DOHH2 (cell line): ENCODE data around the gene GPR160.

Experiments used
- H3F3A ChIP-seq: fragments of 200-600 bp; sonication (generic), shearing (Covaris generic); 2 replicates; pipeline ENCODE4 v1.6.0; 2016; ENCODE audit warnings: antibody characterized with exemption, mild to moderate bottlenecking; ENCODE audit not compliant: control insufficient read depth, insufficient read depth
- H3K27ac ChIP-seq: fragments of 200-600 bp; sonication (generic); 2 replicates; pipeline ENCODE4 v1.5.1; 2014; ENCODE audit warnings: low read depth, mild to moderate bottlenecking, low read length, moderate library complexity
- H3K27me3 ChIP-seq: fragments of 200-600 bp; sonication (generic); 2 replicates; pipeline ENCODE4 v1.6.1; 2014; ENCODE audit warnings: mild to moderate bottlenecking, low read length, mixed read lengths; ENCODE audit not compliant: control insufficient read depth
- H3K36me3 ChIP-seq: fragments of 200-600 bp; sonication (generic); 2 replicates; pipeline ENCODE4 v1.6.1; 2014; ENCODE audit warnings: mild to moderate bottlenecking, low read length, moderate library complexity, mixed read lengths; ENCODE audit not compliant: control insufficient read depth
- H3K4me1 ChIP-seq: fragments of 200-600 bp; sonication (generic); 2 replicates; pipeline ENCODE4 v1.6.1; 2014; ENCODE audit warnings: mild to moderate bottlenecking, low read length, mixed read lengths; ENCODE audit not compliant: control insufficient read depth
- H3K4me2 ChIP-seq: fragments of 200-600 bp; sonication (generic); 2 replicates; pipeline ENCODE4 v1.6.0; 2014; ENCODE audit warnings: mild to moderate bottlenecking, low read length, moderate library complexity
- H3K4me3 ChIP-seq: fragments of 200-600 bp; sonication (generic); 2 replicates; pipeline ENCODE4 v1.5.1; 2014; ENCODE audit warnings: mild to moderate bottlenecking, low read length, mixed read lengths
- H3K79me2 ChIP-seq: fragments of 200-600 bp; sonication (generic); 2 replicates; pipeline ENCODE4 v1.6.1; 2014; ENCODE audit warnings: mild to moderate bottlenecking, low read length, mixed read lengths; ENCODE audit not compliant: control insufficient read depth
- H3K9me2 ChIP-seq: fragments of 200-600 bp; sonication (generic); replicated peaks from 2 replicates; pipeline ENCODE4 v1.6.1; 2014; ENCODE audit warnings: mild to moderate bottlenecking, low read length, mixed read lengths; ENCODE audit not compliant: control insufficient read depth
- H3K9me3 ChIP-seq: fragments of 200-600 bp; sonication (generic); 2 replicates; pipeline ENCODE4 v1.6.1; 2014; ENCODE audit warnings: antibody characterized with exemption, low read length, mixed read lengths; ENCODE audit not compliant: control insufficient read depth, insufficient read depth
- H4K20me1 ChIP-seq: fragments of 200-600 bp; sonication (generic); 2 replicates; pipeline ENCODE4 v1.6.0; 2014; ENCODE audit warnings: low read depth, mild to moderate bottlenecking, antibody characterized with exemption, low read length, moderate library complexity; ENCODE audit not compliant: control insufficient read depth, insufficient read depth
- EZH2phosphoT487 ChIP-seq: fragments of 200-600 bp; sonication (generic); IDR thresholded peaks from 2 replicates; pipeline ENCODE4 v1.6.1; 2017; ENCODE audit warnings: borderline replicate concordance, mild to moderate bottlenecking, antibody characterized with exemption, low read length, moderate library complexity, mixed read lengths
- TF ChIP-seq, protein P1 (sequence below): fragments of 200-600 bp; sonication (generic); IDR thresholded peaks from one replicate; pipeline ENCODE4 v1.5.1; 2014; ENCODE audit warnings: antibody characterized with exemption, mild to moderate bottlenecking, low read depth, low read length; ENCODE audit not compliant: poor library complexity, severe bottlenecking

Gene GPR160

DNA sequence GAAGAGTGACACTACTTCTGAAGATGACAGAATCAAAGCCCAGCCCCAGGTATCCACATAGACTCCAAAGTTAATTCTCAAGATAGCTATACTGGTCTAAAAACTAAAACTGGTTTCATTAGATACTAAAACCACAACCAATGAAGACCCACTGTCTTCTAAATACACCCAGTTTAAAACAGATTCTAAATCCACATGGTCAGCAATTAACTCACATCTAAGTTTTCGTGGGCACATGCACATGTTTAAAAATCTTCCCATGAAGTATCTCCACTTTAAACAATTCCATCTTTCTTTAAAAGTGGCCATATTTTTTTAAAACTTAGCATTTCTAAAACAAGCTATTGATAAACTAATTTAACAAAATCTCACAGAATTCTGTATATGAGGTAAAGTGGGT, 63.1 kb downstream of the GPR160 start:
- Histone ChIP-seq H3K4me2 (no peak overlapping the region), H3K9me3 (no peaks in the 10 kb centered on the region), H3K4me3 (no peak overlapping the region), H3K27me3 (no peaks in the 10 kb centered on the region), H3K36me3 (peaks cover 90% of the 10 kb centered on the region), H3K79me2 (no peaks in the 10 kb centered on the region), H3K9me2 (no peaks in the 10 kb centered on the region), H3F3A (no peaks in the 10 kb centered on the region; the same call in none of the 2 replicates), H3K4me1 (no peaks in the 10 kb centered on the region), H4K20me1 (no peaks in the 10 kb centered on the region), H3K27ac (no peak overlapping the region)
- TF ChIP-seq, protein P1, sequence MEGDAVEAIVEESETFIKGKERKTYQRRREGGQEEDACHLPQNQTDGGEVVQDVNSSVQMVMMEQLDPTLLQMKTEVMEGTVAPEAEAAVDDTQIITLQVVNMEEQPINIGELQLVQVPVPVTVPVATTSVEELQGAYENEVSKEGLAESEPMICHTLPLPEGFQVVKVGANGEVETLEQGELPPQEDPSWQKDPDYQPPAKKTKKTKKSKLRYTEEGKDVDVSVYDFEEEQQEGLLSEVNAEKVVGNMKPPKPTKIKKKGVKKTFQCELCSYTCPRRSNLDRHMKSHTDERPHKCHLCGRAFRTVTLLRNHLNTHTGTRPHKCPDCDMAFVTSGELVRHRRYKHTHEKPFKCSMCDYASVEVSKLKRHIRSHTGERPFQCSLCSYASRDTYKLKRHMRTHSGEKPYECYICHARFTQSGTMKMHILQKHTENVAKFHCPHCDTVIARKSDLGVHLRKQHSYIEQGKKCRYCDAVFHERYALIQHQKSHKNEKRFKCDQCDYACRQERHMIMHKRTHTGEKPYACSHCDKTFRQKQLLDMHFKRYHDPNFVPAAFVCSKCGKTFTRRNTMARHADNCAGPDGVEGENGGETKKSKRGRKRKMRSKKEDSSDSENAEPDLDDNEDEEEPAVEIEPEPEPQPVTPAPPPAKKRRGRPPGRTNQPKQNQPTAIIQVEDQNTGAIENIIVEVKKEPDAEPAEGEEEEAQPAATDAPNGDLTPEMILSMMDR = no peak
- TF ChIP-seq EZH2phosphoT487 = no peak

DNA sequence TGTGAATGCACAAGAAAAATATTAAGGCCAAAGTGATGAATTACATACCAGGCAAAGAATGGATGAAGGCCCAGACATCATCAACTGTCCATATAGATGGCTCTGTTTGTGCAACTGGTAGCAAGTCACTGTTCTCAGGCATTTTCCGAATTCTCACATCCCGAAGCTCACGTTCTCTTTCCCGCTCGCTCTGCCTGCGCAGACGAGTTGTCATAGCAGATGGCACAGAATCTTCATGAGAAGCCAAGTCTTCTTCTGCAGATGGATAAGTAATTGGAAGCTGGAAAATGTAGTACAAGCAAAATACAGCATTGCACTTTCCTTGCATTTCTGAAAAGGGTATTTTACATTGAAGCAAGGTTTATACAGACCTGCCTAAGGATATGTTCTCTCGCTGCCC, 64.6 kb downstream of the GPR160 start:
- H3K79me2 ChIP-seq = no peaks in the 10 kb centered on the region
- H4K20me1 ChIP-seq = no peaks in the 10 kb centered on the region
- no peak overlapping the region for H3K4me3 ChIP-seq
- no peaks in the 10 kb centered on the region; the same call in none of the 2 replicates for H3F3A ChIP-seq
- H3K27me3 ChIP-seq = no peaks in the 10 kb centered on the region
- no peaks in the 10 kb centered on the region for H3K9me3 ChIP-seq
- no peak overlapping the region for H3K4me2 ChIP-seq
- no peak overlapping the region for H3K27ac ChIP-seq
- TF ChIP-seq, protein P1 = no peak
- no peak for TF ChIP-seq EZH2phosphoT487
- peaks cover 80% of the 10 kb centered on the region for H3K36me3 ChIP-seq
- H3K4me1 ChIP-seq = no peaks in the 10 kb centered on the region
- no peaks in the 10 kb centered on the region for H3K9me2 ChIP-seq

DNA sequence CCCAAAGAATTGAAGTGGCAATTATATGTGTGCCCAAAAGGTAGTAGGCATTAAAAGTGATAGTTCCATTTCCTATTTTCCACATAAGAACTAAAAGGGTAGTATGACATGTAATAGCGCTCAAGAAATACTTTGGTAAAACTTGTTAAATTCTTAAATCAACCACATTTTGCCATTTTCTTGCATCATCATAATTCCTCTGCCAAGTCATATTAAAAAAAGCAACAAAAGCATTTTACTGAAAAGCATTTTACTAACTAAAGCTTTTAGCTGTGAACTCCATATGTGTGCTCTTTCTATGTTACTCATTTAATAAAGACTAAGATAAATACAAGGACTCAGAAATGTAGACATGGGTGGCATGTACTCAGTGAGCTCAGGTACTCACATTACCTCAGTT, 70.1 kb downstream of the GPR160 start:
- Histone ChIP-seq H3F3A (no peaks in the 10 kb centered on the region), H3K27me3 (no peaks in the 10 kb centered on the region), H3K9me2 (no peaks in the 10 kb centered on the region), H4K20me1 (no peaks in the 10 kb centered on the region), H3K9me3 (no peaks in the 10 kb centered on the region), H3K4me2 (no peak overlapping the region), H3K79me2 (no peaks in the 10 kb centered on the region), H3K4me3 (no peak overlapping the region), H3K4me1 (no peaks in the 10 kb centered on the region), H3K36me3 (peaks cover 64% of the 10 kb centered on the region), H3K27ac (no peak overlapping the region)
- TF ChIP-seq EZH2phosphoT487 = no peak
- TF ChIP-seq, protein P1 = no peak

DNA sequence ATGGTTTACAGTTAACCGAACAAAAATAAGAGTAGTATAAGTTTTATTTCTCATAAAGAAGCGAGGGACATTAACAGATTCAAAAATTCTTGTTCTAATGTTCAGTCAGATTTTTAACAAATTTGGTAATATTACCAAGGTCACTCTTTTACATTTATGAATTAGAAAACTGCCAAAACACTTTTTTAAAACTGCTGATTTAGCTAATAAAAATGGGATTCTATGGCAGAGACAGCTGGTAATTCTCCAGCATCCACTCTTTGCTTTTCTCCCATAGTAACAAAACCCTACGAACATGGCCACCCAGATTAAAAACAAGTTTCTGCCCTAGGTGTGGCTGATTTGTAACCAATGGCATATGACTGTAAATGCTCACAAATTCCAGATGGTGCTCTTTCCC, 71.2 kb downstream of the GPR160 start:
- H3K9me3 ChIP-seq = no peaks in the 10 kb centered on the region
- no peaks in the 10 kb centered on the region for H3K79me2 ChIP-seq
- H3K4me1 ChIP-seq = no peaks in the 10 kb centered on the region
- H3K9me2 ChIP-seq = no peaks in the 10 kb centered on the region
- H3K27me3 ChIP-seq = no peaks in the 10 kb centered on the region
- no peaks in the 10 kb centered on the region for H4K20me1 ChIP-seq
- no peak for TF ChIP-seq EZH2phosphoT487
- TF ChIP-seq, protein P1 = no peak
- no peak overlapping the region for H3K27ac ChIP-seq
- peaks cover 66% of the 10 kb centered on the region for H3K36me3 ChIP-seq
- H3F3A ChIP-seq = no peaks in the 10 kb centered on the region
- no peak overlapping the region for H3K4me3 ChIP-seq
- no peak overlapping the region for H3K4me2 ChIP-seq
